GM15510 (cell line): ENCODE results near the gene EYS.

ENCODE experiments used
- POLR2A ChIP-seq: IDR thresholded peaks from 3 replicates; pipeline ENCODE4 v1.6.1; 2011; ENCODE audit warnings: borderline replicate concordance; ENCODE audit not compliant: insufficient read length; ENCODE audit errors: extremely low read depth

EYS gene

DNA sequence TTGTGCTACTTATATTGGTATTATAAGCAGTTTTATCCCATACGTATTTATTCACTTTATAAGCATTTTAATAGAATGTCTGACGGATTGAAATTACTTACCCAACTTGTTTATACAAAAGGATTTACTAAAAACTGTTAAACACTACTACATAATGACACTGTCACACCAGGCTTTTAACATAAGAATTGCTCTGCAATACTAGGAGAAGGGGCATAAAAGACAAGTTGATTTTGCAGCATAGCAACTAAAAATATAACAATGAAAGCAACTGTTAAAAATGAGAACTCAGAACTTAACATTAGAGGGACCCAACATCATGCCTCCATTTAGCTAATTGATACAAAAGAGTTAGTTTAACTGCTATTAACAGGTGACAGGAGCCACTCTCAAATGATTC, 1076.1 kb downstream of the EYS start:
- no peak for TF ChIP-seq POLR2A

DNA sequence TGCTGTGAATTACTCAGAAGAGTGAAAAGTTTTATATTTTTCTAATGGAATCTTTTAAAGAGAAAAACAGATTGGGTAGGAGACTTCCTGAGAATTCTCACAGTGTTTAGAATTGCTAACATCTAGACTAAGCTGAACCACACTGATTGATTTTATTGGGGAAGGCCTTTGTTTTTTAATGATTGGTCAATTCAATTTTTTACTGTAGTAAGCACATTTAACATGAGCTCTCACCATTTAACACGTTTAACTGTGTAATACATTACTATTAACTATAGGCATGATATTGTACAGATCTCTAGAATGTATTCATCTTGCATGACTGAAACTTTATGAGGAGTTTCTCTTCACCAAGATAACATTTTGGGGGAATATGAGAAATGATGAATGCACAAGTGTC, 1084.1 kb downstream of the EYS start:
- no peak for TF ChIP-seq POLR2A

DNA sequence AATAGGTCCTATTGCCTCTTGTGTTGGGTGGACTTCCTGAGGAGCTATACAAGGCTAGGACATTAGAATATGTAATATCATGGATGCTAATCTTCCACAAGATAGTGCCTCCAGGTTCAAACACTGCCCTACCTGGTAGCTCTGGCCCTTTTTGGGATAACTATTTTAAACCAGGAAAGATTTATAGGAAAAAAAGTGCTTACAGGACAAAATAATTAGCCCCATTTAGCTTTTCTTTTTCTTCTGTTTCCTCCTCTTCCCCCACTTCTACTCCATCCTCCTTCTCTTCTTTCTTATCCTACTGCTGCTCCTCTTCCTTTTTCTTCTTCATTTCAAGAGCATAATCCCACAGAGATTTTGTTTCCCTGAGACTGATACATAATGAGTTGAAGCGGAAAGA, 1104.0 kb downstream of the EYS start:
- no peak for TF ChIP-seq POLR2A

DNA sequence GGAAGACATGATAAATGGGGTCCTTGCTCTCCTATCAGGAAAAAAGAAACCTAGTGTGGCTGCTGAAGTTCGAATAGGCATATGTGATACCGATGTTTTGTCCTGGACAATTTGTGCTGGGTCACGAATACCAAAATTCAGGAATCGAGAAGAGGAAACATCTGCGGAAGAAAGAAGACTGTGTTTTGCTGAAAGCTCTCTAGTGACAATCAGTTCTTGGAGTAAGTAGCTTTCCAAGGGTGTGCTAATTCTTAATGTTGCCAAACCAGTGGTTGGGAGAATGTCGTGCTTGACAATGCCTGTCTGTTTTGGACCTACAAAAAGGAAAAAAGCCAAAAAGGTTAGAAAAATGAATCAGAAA, 1115.4 kb downstream of the EYS start:
- TF ChIP-seq POLR2A, result no peak

DNA sequence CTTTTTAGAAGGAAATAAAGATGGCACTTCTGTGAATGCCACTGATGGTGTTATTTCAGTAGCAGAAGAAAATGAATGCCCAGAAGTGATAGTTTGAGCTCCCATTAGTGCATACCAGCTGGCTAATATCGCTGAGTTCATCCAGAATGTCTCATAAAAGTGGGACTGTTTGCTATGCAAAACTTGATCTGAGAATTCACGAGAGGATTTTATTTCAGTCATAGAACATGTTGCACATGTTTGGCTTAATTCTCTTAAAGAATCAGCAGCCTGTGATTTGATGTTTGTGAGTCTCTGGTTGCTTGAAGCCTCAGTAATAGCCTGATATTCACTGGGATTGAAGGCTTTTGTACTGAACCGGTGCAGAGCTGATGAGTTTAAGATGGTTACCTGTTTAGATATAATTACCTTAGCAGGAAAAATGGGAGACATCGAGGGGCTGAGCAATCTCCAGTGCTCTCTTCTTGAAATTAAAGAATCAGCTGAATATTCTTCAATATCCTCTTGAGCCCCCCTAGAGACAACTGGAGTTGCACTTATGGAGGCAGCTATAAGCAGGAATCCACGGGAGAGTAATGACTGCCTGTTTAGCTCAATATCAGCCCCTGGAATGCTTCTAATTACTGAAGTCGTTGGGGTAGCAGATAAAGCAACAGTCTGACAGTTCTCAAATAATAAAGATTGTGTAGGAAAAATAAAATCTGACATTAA, 1115.9 kb downstream of the EYS start:
- no peak for TF ChIP-seq POLR2A

DNA sequence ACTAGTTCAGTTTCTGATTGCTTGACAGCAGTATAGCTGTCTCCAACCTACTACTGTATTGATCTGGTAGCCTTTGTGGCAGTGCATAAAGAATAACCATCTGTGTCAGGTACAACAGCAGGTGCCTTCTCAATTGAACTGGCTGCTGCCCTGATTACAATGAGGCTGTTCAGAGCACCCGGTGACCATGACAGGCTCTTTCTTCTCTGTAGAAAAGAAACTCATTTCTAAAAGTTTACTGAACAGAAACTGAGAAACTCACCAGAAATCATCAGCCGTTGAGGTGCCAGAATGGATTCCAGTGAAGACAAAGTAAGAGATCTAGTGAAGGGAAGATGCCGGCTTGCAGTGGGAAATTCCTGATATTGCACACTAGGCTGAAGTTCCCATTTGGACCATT, 1117.1 kb downstream of the EYS start:
- no peak for TF ChIP-seq POLR2A

DNA sequence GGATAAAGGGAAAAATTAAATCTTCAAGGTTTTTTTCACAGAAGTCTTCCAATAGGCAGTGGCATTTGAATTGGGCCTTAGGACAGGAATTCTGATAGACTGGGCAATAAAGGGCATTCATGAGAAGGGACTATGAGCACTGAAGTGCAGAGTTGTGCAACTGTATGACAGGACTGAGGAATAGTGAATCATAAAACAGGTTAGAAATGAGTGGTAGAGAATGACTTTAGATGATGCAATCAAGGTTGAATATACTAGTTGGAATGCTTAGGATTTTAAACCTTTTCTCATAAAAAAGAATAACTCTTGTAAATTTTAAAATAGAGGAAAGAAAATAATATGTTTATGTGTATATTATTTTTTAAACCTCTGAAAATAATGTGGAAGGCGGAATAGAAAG, 1126.7 kb downstream of the EYS start:
- no peak for TF ChIP-seq POLR2A

DNA sequence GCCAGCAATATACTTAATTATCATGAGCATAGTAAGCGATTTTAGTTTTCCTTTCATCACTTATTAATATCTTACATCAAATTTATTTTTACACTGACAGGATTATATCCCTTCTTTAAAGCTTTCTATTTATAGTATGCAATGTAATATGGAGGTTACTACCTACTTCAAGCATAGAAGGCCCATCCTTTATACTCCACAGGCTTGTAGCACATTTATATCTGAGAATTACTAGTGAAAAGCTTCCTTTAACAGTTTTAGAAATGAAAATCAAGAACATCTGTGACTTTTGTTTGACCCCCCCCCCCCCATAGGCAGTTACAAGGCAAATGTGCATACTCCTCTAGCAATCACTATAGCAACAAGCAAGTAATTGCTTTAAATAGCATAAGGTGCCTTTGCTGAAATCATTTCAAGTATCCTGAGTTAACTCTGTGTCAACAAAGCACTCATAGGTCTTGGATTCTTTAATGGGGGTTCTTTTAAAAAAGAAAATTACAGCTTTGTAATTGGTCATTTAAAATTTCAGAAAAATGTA, 1153.7 kb downstream of the EYS start:
- no peak for TF ChIP-seq POLR2A

DNA sequence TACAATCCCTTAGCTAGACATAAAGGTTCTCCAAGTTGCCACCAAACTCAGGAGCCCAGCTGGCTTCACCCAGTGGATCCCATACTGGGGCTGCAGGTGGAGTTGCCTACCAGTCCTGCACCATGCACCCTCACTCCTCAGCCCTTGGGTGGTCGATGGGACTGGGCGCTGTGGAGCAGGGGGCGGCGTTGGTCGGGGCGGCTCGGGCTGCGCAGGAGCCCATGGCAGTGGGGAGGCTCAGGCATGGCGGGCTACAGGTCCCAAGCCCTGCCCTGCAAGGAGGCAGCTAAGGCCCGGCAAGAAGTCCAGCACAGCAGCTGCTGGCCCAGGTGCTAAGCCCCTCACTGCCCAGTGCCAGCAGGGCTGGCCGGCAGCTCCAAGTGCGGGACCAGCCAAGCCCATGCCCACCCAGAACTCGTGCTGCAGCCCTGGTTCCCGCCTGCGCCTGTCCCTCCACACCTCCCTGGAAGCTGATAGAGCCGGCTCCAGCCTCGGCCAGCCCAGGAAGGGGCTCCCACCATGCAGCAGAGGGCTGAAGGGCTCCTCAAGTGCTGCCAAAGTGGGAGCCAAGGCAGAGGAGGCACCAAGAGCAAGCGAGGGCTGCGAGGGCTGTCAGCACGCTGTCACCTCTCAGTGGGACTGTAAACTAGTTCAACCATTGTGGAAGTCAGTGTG, 1159.3 kb downstream of the EYS start:
- no peak for TF ChIP-seq POLR2A

DNA sequence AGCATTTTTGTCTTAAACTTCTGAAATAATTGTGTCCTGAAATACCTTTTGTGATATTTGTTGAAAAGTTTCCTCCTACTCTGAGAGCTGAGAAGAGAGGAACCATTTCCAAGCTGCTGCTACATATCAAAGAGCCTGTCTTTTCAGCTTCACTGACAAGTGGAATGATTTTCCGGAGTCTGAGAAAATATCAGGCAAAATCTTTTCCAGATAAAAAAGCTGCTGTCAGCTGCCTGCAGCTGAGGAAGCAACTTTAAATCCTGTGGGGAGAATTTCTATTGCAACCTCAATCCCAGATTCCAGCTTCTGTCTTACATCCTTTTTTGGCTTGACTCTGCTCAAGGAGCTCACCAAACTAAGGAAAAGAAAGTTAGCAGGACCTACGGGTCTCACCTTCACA, 1167.1 kb downstream of the EYS start:
- TF ChIP-seq POLR2A, result no peak

DNA sequence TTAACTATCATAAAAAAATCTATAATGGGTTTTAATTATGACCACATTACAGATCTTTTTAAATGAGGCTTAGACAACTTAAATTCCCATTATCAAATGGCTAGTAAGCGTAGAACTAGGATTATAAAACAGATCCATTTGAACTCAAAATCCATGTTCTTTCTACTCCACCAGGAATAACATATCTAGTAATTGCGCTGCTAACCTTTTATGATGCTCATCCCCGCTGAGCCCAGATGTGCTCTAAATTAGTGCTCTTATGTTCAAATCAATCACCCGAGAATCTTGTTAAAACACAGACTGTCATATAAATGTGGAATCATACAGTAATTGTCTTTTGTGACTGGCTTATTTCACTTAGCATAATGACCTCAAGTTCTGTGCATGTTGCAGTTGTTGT, 1168.3 kb downstream of the EYS start:
- TF ChIP-seq POLR2A, result no peak

DNA sequence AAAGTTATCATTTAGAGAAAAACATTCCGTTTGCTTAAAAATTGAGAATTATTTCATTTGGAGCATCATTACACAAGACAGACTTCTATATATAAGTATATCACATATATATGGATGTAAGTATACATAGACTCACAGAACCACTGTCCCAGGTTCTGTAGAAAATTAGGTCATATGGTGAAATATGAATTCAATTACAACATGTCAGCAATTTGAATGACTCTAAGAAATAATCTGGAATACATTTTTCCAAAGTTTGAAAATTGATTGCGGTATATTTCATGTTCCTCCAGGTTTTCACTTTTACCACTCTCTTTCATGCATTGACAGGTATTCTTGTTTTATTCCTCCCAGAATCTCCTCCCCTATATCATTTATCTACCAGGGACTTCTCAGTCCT, 1179.1 kb downstream of the EYS start:
- no peak for TF ChIP-seq POLR2A

DNA sequence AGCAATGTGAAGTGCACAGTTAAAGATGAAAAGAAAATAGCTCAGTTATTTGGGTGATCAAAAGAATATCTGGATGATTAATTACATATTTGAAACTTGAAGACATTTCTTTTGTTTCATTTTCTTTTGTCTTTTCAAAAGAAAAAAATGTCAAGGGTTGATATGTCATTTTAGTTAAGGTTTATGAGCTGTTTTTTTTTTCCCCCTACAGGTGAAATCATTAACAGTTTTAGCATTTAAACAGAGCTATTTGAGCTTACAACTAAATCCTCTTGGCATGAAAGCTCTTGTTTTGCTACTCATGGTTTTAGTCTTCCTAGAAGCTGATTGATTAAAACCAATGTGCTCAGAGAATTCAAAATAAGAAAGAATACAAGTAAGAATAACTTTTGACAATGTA, 1184.2 kb downstream of the EYS start:
- no peak for TF ChIP-seq POLR2A

DNA sequence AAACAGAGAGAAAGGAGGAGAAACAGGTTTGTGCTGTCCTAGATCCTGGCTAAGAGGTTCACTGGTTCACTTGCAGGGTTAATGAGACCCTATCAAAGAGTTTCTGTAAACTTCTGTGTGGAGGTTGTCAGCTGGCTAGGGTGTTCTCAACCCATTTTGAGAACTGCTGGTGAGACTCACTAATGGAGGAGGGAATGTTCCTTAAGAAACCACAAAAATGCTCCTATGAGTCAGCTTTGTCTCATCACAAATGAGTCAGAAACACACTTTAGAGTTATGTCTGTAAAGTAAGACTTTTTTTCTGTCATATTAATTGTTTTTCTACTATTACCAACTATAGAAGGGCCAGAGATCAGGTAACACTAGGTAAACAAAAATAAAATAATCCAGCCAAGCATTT, 1187.0 kb downstream of the EYS start:
- TF ChIP-seq POLR2A, result no peak

DNA sequence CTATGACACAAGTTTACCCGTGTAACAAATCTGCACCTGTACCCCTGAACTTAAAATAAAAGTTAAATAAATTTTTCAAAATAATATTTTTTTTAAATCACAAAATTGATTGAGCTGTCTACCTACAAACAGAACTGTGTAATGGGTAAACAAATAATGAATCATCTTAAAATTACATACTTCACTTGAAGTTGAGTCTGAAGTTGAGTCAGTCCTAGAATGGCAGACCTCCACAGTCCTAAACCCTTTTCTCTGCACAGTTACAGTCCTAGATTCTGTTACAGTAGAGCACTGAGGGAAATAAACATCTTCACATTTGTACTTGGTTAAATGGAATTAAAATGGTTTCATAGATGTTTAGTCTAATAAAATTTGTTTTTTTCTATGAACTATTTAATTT, 1190.6 kb downstream of the EYS start:
- no peak for TF ChIP-seq POLR2A

DNA sequence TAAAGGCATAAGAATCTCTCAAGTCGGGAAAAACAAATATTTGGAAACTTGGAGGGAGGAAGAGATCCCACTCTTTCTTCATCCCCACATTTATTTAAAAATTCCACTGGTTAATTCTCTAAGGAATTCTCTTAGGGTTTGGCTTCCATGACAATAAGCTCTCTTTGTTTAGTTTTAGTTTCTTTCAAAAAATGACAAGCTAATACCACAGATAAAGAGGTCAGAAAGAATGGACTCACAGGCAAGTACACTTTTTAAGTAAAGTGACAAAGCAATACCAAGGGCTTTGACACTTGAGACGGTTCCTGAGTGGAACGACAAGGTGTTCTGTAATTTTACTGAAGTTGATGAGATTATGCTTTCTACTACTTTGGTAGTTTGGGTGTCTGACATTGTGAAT, 1199.4 kb downstream of the EYS start:
- TF ChIP-seq POLR2A, result no peak

DNA sequence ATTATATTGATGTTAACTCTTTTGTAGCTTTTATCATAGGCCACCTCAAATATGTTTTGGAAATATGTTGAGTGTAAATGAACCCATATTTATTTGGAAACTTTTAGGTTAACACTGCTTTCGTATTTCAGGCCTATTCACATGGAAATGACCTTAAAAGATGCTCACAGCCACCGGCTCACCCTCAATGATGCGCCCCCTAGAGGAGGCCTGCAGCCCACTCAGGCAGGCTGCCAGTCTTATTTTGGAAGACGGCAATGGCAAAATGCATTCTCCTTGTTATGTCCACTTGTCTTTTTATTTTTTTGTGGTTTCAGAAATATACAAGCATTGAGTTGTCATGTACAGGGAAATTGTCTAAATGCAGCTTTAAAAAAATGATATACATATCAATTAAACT, 1201.7 kb downstream of the EYS start:
- no peak for TF ChIP-seq POLR2A

DNA sequence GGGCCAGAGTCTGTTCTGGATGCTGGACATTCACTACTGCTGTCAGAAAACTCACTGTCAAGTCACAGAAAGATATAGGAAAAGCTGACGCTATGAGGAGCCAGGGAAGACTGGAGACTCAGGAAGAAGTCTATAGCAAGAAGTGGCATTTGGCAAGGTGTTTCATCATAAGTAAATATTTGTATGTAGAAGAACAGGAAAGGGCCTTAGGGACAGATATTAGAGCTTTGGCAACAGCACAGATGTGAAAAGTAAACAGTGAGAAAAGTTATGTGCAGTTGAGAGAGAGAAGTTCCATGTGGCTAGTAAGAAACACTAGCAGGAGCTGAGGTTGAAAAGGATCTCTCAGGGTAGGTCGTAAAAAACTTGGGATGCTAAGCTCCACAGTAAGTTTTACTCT, 1202.5 kb downstream of the EYS start:
- TF ChIP-seq POLR2A, result no peak

DNA sequence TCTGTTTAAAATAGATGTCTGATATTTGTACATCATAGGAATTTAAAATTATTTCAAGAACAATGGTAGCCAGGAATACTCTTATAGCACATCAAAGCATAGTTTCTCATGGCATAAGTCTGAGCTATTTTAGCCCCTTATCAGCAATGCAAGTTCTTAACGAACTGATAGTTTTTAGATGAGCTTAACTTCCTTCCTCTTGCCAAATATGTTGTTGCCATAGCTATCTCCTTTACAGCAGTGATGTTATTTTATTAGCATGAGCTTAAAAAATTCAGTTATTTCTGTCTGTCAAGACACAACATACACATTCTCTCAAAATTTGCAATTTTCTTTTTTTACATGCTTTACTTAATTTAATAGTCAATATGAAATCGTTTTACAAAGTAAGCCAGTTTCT, 1204.2 kb downstream of the EYS start:
- TF ChIP-seq POLR2A, result no peak
